ENCODE results near the gene CNTRL.

GRCh38 chr9:121135642-121136041 is 60.9 kb downstream of the CNTRL start:
- TF ChIP-seq POLR2AphosphoS5 (IDR thresholded peaks at IDR 0.05; ENCODE audit: low read depth, low read length) (no peak), POLR2A (IDR thresholded peaks at IDR 0.05; ENCODE audit: low read depth, low read length) (no peak), TAF1 (IDR thresholded peaks at IDR 0.05; ENCODE audit: low read depth, low read length) (no peak), SPI1 (IDR thresholded peaks at IDR 0.05; ENCODE audit: low read depth, low read length) (no peak)
